HepG2 (cell line): ENCODE data around the gene GJB1. TPM values are rescaled to one million over a fixed set of nuclear protein-coding genes. Genes with fewer than 3 reads are reported as not detected.

Experiments used
- ATAC-seq: fragments of 200-7000 bp; cut with Tn5 transposase; 3 replicates; pipeline ENCODE4 v1.9.1; 2020; ENCODE audit warnings: mild to moderate bottlenecking, moderate library complexity
- BruUV-seq: library from RNA; stranded (reverse); fragments of 400-500 nt; replicated peaks from 2 replicates; lab custom pipeline; 2021; lab: Mats Ljungman, UMichigan
- CTCF ChIA-PET: fragments of 300-600 bp; formaldehyde crosslinking; extraction: SDS; loops from one replicate; lab custom pipeline; 2021; ENCODE audit warnings: low total read pairs, inconsistent platforms, low intra/inter-chr PET ratio; lab: Yijun Ruan, JAX
- POLR2A ChIA-PET: fragments of 350-600 bp; sonication (Branson Sonifier 250); formaldehyde crosslinking; loops from one replicate; lab custom pipeline; 2020; ENCODE audit warnings: antibody characterized with exemption, inconsistent platforms; lab: Yijun Ruan, JAX
- DNase-seq: peaks from one replicate; pipeline ENCODE4 v3.0.0-alpha.2; 2015; ENCODE audit warnings: low spot score
- FAIRE-seq: peaks from 3 replicates; lab custom pipeline; 2011; peaks lifted over from hg19 to GRCh38; lab: Jason Lieb, UNC
- H2AFZ ChIP-seq: one replicate; pipeline ENCODE4 v1.6.1; 2011; ENCODE audit warnings: low read length, inconsistent platforms
- H3K27ac ChIP-seq: fragments of 300-600 bp; 3 replicates; pipeline ENCODE4 v1.8.0; 2011; ENCODE audit warnings: mixed run types, mild to moderate bottlenecking, mixed read lengths, low read length, inconsistent platforms; ENCODE audit not compliant: insufficient read depth; ENCODE audit errors: extremely low read length
- H3K27me3 ChIP-seq, 2 experiments: fragments of 200-600 bp in 1 of 2; 2 replicates in 1 of 2; 3 replicates in 1 of 2; pipeline versions ENCODE4 v1.6.0 to v1.8.0; 2011; ENCODE audit warnings: low read length in 2 of 2, mild to moderate bottlenecking in 2 of 2, moderate library complexity in 2 of 2, inconsistent platforms in 1 of 2; ENCODE audit not compliant: insufficient read depth in 2 of 2, control insufficient read depth in 1 of 2
- H3K36me3 ChIP-seq, 2 experiments: fragments of 200-600 bp in 1 of 2; replicated peaks in 1 of 2; 2 replicates in 1 of 2; 3 replicates in 1 of 2; pipeline versions ENCODE4 v1.5.1 to v1.8.0; 2011; ENCODE audit warnings: low read length in 2 of 2, inconsistent platforms in 1 of 2; ENCODE audit not compliant: insufficient read depth in 2 of 2, control insufficient read depth in 1 of 2
- H3K4me1 ChIP-seq: 2 replicates; pipeline ENCODE4 v1.5.1; 2012; ENCODE audit warnings: low read length, inconsistent platforms; ENCODE audit not compliant: insufficient read depth
- H3K4me2 ChIP-seq: 2 replicates; pipeline ENCODE4 v1.6.0; 2011; ENCODE audit warnings: low read depth, low read length, inconsistent platforms
- H3K4me3 ChIP-seq, 3 experiments: fragments of 200-600 bp in 1 of 3; sonication (generic), shearing (Covaris generic) in 1 of 3; replicated peaks in 1 of 3; 2 replicates each; pipeline ENCODE4 v1.5.1; 2011 to 2016; ENCODE audit warnings: low read length in 3 of 3, inconsistent platforms in 2 of 3, low read depth in 2 of 3, mild to moderate bottlenecking in 2 of 3, control low read depth in 1 of 3, mixed read lengths in 1 of 3; ENCODE audit not compliant: insufficient read depth in 1 of 3
- H3K79me2 ChIP-seq: one replicate; pipeline ENCODE4 v1.6.1; 2011; ENCODE audit warnings: low read length, inconsistent platforms; ENCODE audit not compliant: insufficient read depth
- H3K9ac ChIP-seq: 2 replicates; pipeline ENCODE4 v1.6.0; 2011; ENCODE audit warnings: mild to moderate bottlenecking, low read depth, low read length, inconsistent platforms; ENCODE audit not compliant: insufficient read depth
- H3K9me3 ChIP-seq: 2 replicates; pipeline ENCODE4 v1.5.1; 2012; ENCODE audit warnings: mild to moderate bottlenecking, low read length
- H4K20me1 ChIP-seq: 2 replicates; pipeline ENCODE4 v1.6.0; 2011; ENCODE audit warnings: inconsistent platforms, mild to moderate bottlenecking, low read length, moderate library complexity; ENCODE audit not compliant: insufficient read depth
- NCOA1 ChIP-seq: sonication (generic); formaldehyde crosslinking; IDR thresholded peaks from 2 replicates; pipeline ENCODE4 v1.9.0; 2021; ENCODE audit warnings: missing genetic modification reagents
- RXRA ChIP-seq: sonication (generic); formaldehyde crosslinking; IDR thresholded peaks from 2 replicates; pipeline ENCODE4 v1.5.1; 2020; ENCODE audit warnings: missing genetic modification reagents
- SKI ChIP-seq: fragments of 450-650 bp; IDR thresholded peaks from one replicate; pipeline ENCODE4 v1.6.1; 2018; ENCODE audit warnings: mild to moderate bottlenecking; ENCODE audit not compliant: partially characterized antibody
- ZNF280B ChIP-seq: sonication (generic); formaldehyde crosslinking; IDR thresholded peaks from 2 replicates; pipeline ENCODE4 v1.5.0; 2020; ENCODE audit warnings: missing genetic modification reagents, mild to moderate bottlenecking, borderline replicate concordance
- ZNF34 ChIP-seq: sonication (generic); formaldehyde crosslinking; IDR thresholded peaks from 2 replicates; pipeline ENCODE4 v1.4.0; 2020; ENCODE audit warnings: mild to moderate bottlenecking, missing genetic modification reagents, borderline replicate concordance
- ZNF407 ChIP-seq: sonication (generic); formaldehyde crosslinking; IDR thresholded peaks from one replicate; pipeline ENCODE4 v1.5.1; 2020; ENCODE audit warnings: mild to moderate bottlenecking, missing genetic modification reagents; ENCODE audit errors: not compliant biosample characterization
- WGBS: methylation state at CpG from one replicate; pipeline ENCODE4 v1.1.6; 2017; ENCODE audit warnings: low lambda C conversion rate; 5-methylcytosine and 5-hydroxymethylcytosine counted together
- in situ Hi-C: cut with HindIII; loops from 2 replicates; pipeline ENCODE4 v1.10.0; 2017; ENCODE audit warnings: low pct_unique_long_range_greater_than_20kb; ENCODE audit not compliant: extremely low pct_ligation_motif_present
- intact Hi-C: fragments of 100-400 bp; cut with micrococcal nuclease; formaldehyde crosslinking; loops from one replicate; pipeline ENCODE4 v1.10.0; 2022; ENCODE audit not compliant: unreplicated experiment
- polyA plus RNA-seq, 8 experiments: library from polyadenylated mRNA; depleted of rRNA in 3 of 8; stranded (reverse) in 7 of 8; unstranded in 1 of 8; fragments of >200 nt; fragmentation: Illumina TruSeq in 4 of 8; extraction: Trizol in 4 of 8; gene quantifications; 2 replicates each; pipeline versions ENCODE4 v1.2.1 to v1.2.3, GENCODE V29; 2011 to 2016; ENCODE audit warnings: low read depth in 4 of 8, missing spikeins in 1 of 8, mixed read lengths in 1 of 8; ENCODE audit not compliant: insufficient read depth in 1 of 8
- total RNA-seq, 5 experiments: library from RNA; depleted of rRNA; stranded (reverse); fragments of >200 nt; fragmentation: Illumina TruSeq; extraction: Trizol; gene quantifications; 2 replicates each; pipeline ENCODE4 v1.2.3, GENCODE V29; 2016; ENCODE audit warnings: low read depth in 1 of 5

Gene GJB1
- total and polyA plus RNA-seq, 2 of the 13 experiments (the other 11 are each of a cell fraction or from before 2014, with no cell fraction given): 111 to 161 TPM

DNA sequence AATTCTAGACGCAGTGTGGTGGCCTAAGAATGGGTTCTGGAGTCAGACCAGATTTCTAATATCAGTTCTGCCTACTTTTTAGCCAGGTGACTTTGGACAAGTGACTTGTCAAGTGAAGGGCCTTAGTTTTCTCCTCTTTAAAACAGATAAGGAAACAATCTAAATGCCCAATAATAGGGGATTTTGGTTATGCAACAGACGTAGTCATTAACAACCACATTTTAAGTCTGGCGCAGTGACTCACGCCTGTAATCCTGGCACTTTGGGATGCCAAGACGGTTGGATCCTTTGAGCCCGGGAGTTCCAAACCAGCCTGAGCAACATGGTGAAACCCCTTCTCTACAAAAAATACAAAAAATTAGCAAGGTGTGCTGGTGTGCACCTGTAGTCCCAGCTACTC is 33.0 kb downstream of the GJB1 start:
- ChIA-PET CTCF (no interaction called here), POLR2A (interaction anchor here (1.5 to 2.4 kb wide), 2 partner anchors 27 to 97 kb away, joined by 3 to 18 read pairs; partner anchors contain the start of gene NONO)
- no peaks in the 10 kb centered on the region; a peak in 1 of 5 replicates for H3K27me3 ChIP-seq
- H3K9ac ChIP-seq: no peak overlapping the region
- DNase-seq (no peak), FAIRE-seq (no peak), ATAC-seq (no peak)
- WGBS: 55% methylated on average over 1 of the region's 6 CpGs
- no peak overlapping the region for H3K4me3 ChIP-seq
- no peak overlapping the region for H3K27ac ChIP-seq
- 0 out of 5 replicates have a peak, but pooled peaks cover 0 to under 1% of the 10 kb centered on the region in 2 experiments for H3K36me3 ChIP-seq
- no peaks in the 10 kb centered on the region for H3K9me3 ChIP-seq
- intact Hi-C loops (no loop called here), in situ Hi-C loops (no loop called here)
- H3K4me1 ChIP-seq: peaks cover 34% of the 10 kb centered on the region
- H3K79me2 ChIP-seq: peaks cover 18% of the 10 kb centered on the region
- H4K20me1 ChIP-seq: no peaks in the 10 kb centered on the region
- H3K4me2 ChIP-seq: peak overlapping the region; percentile 85; the same call in 1 of the 2 replicates
- no TSS peak for BruUV-seq
- H2AFZ ChIP-seq: no peak overlapping the region
- TF ChIP-seq ZNF34: no peak
- no peak for TF ChIP-seq ZNF280B (CRISPR knock-in tag)
- TF ChIP-seq ZNF407 (CRISPR knock-in tag): no peak
- no peak for TF ChIP-seq SKI
- no peak for TF ChIP-seq RXRA (CRISPR knock-in tag)
- TF ChIP-seq NCOA1: no peak
